Putamen (tissue), 1 donor: ENCODE results near the gene NT5C3B.
A peak's percentile ranks its signal among the peaks of the same experiment; 100 is the strongest.

Experiments used
- DNase-seq: peaks from one replicate; pipeline ENCODE4 v3.0.0-alpha.2; 2016; ENCODE audit warnings: low spot score

Gene NT5C3B

DNA sequence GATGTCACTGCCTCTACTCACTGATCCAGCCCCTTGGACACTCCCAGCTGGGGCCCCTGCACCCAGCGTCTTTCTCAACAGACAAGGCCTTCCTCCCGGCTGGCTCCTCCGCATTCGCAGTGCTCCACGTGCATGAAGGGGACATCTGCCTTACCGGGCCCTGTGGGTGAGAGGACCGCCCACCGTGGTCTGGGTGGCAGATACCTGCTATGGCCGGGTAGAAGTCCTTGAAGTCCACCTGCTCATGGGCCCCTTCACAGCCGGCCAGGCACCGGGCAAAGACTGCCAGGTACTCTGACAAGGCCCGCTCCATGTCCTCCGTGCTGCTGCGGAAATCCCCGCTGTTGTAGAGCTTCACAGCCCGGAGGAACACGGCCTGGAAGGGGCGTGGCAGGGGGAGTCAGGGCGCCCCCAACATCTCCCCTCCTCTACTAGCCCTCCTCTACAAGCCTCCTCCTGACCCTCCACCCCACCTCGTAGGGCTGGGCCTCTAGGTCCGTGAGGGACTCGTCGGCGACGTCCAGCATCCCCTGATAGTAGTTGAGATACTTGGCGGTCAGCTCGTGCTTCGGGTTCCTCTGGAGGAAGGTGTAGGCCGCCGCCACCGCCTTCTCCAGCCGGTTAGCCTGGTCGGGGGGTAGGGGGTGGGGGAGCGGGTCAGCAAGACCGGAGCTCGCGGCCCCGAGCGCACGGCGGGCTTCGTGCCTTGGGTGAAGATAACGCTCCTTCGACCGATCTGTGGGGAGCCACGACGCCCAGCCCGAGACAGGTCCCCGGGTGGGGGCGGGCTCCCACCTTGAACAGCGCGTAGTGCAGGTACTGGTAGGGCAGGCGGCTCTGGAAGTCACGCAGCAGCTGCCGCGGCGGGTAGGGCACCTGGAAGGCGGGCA is 25.1 kb downstream of the NT5C3B start:
- no peak for DNase-seq

DNA sequence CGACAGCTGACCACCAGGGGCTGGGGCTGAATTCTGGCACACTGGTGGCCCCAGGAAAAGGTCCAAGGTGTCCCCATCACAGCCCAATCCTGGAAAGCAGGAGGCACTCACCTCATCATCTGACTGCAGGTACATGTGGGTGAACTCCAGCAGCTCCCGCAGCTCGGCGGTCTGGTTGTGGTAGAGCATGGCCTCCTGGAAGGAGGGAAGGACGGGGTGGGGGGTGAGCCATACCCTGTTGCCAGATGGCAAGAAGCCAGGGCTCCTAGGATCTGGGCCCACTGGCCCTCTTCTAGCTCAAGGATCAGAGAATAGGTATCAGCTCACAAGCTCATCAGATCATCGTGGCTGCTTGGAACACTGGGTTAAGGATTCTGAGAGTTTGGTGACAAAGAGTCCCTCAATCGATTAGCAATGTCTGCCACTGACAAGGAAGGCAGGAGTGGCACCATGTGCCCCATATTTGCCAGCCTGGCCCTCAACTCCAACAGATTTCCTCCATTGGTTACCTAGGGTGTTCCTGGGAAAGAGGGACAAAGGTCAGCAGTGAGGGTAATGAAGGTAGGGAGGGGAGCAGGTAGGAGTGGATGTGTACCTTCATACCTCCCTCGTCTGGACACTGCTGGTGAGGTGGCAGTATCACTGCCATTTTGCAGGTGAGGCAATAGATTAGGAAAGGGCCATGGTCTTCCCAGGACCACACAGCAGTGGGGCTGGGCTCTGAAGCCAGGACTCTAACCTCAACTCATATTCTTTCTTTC is 29.2 kb downstream of the NT5C3B start:
- DNase-seq = no peak

DNA sequence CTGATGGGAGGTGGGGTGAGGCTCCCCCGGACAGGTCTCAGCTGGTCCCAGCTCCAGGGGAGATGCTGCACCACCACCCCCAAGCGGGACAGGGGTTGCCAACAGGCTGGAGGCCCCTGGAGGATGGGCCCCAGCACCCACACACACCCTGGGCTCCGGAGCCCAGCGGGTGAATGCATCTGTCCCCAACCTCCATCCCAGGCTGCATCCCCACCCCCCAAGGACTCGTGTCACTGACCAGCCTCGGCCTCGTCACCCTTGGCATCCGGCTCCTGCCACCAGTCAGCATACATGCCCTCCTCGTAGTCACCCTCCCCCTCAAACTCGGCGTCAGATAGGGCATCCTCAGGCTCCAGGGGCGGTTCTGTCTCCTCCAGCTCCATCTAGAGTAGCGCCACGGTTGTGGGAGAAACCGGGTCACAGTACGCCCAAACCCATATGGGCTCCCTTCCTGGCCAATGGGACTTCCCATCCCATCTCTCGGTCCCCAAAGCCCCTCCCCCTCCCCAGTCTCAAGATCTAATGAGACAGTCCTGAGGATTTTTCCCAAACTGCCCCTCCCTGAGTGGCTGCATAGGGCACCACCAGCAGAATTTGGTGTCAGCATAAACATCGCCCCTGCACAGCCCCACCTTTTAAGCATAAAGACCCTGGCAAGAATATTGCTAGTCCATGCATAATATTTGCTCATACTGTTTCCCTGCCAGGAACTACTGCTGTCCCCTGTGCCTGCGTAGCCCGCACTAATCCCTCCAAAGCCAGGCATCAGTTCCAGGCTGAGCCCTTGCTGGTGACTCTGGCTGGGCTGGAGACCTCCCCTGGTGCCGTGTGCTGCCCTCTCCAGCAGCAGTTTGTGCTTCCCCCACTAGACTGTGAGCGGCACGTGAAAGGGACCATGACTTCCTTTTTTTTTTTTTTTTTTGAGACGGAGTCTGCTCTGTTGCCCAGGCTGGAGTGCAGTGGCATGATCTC is 32.7 kb downstream of the NT5C3B start:
- no peak for DNase-seq

DNA sequence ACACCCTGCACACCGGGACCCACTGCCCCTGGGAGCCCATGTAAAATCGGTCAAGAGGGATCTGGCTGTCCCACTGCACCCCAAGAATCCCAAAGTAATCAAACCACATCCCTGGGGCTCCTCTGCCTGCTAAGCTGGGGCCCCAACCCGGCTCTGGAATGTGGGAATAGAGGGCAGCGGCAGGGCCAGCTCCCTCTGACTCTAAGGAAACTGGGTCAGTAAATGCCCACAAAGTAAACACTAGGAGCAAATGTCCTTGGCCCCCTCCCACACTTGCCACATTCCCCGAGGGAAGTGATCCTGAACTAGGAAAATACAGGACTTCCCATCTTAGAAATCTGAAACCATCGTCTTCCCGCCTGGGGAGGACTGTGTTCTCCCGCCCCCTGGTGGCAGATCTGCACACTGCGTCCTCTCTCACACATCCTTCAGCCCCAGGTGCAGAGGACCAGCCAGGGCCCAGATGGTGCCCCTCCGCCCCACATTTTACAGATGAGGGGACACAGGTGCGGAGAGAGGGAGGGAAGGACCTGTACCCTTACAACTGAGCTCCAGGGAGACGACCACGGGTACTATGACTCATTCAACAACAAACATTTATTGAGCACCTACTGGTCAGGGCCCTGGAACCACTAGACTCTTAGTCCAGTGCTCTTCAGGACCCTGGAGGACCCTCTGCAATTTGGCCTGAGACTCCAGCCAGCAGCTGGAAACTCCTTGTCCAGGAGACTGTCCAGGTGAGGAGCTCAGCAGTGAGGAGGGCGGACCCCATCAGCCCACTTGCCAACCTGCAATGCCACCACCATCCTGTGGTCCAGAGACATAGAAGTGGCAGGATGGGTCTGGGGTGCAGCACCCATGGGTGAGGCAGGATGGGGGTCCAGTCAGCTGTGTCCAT is 34.4 kb downstream of the NT5C3B start:
- DNase-seq = peak; percentile 61

DNA sequence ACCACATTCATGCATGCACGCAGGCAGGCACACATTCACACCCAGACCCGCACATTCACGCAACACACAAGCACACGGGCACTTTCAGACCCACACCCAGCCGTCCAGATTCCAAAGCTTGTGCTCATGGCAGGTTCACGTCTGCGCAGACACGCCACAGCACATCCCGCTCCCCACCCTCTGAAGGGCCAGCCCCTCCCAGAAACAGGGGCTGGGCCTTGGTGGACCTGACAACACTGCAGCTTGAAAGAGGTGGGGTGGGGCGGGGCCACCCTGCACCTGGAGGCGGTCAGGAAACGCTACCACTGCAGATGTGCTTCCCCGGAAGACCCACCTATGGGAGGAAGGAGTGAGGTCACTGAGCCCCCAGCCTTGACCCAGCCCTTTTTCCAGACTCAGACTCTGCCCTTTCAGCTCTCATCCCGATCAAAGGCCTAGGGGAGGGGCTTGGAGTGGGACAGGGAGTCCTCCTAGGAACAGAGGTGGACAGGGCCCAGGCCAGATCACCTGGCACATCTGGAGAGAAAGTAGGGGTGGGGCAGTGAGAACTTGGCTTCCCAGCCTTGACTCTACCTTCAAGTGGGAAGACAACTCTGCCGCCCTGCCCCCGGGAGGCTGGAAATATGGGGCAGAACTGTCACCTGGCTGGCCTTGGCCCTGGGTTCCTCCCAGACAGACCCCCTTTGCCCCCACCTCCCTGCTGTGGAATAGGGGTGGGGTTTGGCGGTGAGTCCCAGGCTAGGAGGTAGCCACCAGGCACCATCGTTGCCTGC is 35.2 kb downstream of the NT5C3B start:
- no peak for DNase-seq

DNA sequence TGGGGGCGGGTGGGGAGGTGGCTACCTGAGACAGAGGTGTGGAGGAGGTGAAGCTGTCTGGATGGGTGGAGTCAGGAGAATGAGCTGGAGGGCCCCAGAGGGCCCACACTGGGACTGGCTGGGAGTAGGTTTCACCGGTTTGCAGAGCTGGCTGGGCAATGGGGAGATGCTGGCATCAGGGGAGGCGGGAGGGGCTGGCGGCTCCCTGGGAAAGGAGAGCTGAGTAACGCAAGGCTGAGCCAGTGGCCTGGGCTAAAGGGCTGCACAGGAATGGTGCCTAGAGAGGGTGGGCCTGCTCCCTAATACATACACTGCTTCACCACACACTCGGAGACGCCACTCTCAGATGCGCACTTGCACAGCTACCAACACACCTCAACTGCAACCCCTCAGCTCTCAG is 36.7 kb downstream of the NT5C3B start:
- DNase-seq = no peak

DNA sequence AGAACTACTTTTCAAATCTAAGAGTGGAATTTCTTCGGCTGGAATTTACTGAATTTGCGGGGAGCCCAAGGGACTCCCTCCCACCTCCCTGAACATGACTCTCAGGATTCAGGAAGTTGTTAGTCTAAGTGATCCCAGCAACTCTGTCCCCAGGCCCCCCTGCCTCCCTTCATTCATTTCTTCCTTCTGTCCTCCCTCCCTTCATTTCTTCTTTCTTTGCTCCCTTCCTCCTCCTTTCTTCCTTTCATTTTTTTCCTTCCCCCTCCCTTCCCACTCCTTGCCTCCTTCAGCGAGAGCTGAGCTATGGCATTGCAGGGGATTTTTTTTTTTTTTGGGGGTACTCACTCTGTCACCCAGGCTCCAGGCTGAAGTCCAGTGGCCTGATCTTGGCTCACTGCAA is 38.7 kb downstream of the NT5C3B start:
- no peak for DNase-seq

DNA sequence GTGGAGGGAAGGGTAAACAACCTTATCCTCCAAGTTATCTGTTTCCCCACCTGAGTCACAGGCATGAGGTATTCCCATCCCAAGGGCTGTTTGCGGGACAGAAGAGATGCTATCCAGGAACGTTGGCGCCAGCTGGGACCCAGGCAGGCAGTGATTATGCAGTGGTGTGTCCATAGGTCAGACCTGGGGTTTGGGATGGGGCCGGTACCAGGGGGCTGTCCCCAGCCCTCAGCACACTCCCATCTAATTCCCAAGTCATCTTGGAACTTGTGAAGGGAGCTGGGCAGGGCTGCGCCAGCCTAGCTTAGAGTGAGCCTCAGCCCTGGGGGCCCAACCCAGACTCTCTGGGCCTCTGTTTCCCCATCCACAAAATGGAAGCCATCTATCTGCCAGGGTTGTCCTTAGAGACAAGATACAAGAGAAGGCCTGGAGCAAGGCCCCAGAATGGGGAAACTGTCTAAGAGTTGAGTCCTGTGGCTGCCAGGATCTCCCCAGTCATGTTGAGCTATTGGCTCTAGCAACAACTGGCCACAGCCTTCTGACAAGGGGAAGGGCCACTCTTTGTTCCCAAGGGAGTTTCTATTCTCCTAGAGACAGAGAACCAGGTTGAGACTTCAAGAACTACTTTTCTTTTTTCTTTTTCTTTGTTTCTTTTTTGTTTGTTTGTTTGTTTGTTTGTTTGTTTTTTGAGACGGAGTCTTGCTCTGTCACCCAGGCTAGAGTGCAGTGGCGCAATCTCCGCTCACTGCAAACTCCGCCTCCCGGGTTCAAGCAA is 39.7 kb downstream of the NT5C3B start:
- DNase-seq = no peak

DNA sequence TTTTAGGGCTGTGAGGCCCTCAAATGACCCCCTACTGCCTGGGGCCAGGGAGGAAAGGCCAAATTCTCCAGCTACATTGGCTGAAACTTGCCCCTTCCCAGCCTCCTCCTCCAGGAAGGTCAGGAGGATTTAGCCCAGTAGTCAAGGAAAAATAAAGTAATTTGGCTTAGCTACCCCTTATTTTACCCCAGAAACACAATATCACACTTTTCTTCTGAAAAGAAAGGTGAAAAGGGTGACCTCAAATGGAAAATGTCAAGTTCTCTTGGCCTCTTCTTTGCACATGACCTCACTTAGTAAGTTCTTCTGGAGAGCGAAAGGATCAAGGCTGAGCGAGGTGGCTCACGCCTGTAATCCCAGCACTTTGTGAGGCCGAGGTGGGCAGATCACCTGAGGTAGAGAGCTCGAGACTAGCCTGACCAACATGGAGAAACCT is 41.5 kb downstream of the NT5C3B start:
- DNase-seq = no peak

DNA sequence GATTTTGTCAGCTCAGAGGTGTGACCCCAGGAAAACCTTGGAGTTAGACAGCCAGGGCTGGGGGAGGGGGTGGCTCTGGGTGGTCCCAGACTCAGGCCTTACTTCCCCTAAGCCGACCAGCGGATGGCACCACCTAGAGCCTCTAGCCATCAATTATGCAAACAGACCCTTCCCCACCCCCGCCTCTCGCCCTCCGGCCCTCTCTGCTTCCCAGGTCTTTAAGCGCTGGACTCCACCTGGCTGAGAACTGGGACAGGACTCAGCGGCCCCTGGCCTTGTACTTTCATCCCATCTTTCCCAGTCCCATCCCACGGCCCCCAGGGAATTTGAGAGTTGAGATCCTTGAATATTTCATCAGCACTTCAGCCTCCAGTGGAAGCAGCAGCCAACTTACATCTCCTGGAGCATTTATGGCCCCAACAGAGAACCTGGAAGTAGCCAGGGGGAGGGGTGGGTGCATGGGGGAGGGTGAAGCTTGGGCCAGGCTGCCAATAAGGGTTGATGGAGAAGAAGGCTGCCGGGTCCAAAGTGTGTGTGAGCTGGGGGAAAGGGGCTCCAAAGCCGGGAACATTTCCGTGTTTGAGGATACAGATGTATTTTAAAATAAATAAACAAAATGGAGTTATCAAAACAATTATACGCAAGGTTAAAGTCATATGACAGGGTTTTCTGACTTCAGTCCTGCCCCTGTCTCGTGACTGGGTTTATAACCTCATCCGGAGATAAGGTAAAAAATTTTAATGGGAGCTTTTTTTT is 42.1 kb downstream of the NT5C3B start:
- no peak for DNase-seq

DNA sequence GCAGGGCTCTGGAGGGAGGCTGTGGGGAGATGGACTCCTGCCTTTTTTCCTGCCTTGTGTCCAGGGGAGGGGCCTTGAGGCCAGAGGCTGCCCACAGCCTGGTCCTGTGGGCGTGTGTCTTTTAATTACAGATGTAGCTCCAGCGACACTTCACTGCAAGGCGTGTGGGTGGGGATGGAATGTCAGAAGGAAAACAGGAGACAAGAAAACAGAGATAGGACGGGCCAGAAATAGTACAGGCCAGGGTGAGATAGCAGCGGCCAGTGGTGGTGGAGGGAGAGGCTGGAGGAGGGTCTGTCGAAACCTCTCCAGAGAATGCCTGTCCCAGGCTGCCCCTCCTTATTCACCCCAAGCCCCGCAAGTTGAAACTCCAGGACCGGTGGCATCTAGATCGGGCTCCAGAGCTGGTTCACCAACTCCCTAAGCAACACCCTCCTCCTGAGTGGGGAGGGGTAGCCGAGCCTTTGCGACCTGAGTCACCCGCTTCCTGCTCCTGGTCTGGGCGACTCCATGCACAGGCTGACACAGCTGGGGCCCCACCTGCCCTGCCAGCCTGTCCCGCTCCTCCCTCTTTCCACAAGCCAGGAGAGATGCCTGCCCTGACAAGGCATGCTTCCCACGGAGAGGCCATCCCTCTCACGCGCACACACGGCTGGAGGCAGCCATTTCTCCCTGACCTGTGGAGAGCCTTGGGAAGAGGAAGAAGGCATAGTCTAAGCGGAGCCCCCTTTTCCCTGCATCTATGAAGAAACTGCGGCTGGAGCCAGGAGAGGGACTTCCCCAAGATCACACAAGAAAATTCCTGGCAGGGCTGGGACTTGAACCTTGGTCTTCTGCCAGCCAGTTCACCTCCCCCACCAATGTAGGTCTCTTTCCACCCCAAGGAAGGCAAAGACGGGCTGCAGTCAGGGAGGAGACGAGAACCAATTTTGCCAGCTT is 42.9 kb downstream of the NT5C3B start:
- DNase-seq = no peak

DNA sequence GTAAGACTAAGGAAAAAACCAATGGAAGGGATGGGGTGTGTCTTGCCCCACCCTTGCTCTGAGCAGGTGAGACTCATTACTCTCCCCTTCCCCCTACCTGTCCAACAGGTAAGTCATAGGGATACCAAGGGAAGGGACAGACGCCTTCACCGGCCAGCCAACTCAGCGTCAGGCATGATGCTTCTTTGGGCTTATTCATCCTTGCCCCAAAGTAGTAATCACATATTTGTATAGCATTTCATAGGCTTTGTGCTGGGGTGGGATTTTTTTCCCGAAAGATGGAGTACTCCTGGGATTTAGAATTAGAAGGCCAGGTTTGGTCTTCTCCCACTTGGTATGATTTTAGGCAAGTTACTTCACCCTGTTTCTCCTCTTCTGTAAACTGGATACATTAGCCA is 49.0 kb downstream of the NT5C3B start:
- no peak for DNase-seq

DNA sequence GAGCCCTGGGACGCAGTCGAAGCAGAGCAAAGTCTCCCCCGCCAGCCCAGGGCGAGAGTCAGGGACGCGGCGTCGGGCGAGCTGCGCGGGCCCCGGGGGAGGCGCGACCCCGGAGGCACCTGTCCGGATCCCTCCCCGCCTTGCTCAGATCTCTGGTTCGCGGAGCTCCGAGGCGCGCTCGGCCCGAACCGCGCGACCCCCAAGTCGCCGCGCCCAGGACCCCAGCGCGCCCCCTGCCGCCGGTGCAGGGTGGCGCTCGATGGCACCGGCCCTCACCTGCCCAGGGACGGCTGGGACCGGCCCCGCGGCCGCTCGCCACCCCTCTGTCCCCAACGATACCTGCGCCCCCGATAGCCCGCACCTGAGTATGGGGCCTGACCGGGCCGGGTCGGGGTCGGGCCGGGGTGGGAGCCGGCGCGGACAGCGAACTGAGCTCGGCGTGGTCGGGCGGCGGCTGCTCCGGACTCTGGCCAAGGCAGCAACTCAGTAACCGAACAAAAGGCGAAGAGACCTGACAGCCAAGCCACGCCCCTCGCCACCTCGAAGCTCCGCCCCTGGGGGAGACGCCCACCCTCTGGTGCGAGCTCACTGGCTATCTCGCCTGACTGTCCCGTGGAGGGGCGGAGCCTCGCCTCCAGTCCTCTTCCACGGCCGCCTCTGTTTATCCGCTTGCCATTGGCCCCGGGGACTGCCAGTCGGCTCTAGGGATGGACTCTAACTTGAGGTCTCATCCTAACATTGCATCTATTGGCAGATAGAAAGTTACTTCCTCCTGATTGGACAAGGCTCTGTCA is 49.6 kb downstream of the NT5C3B start, which contains the start of gene JUP:
JUP (minus strand) TSS at position 485 of the 794 bp plus-strand sequence. CDS start 14,857 bp downstream, outside the sequence.
- peak; percentile 99 for DNase-seq

DNA sequence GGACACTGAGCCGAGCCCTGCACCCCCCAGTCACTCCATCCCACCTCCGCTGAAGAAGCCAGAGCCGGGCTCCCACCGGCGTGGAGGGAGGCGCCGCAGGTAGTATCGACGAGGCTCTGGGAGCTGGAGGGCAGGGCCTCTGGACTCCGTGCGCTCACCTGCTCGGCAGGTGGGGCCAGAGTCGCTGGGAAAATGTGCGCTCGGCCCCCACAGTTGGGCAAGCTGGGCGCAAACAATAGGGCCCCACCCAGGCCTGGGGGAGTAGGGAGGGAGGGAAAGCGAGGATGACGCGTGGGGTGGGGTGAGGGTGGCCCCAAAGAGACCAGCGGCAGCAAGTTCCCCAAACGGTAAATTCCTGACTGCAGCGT is 50.2 kb downstream of the NT5C3B start:
- DNase-seq = no peak

DNA sequence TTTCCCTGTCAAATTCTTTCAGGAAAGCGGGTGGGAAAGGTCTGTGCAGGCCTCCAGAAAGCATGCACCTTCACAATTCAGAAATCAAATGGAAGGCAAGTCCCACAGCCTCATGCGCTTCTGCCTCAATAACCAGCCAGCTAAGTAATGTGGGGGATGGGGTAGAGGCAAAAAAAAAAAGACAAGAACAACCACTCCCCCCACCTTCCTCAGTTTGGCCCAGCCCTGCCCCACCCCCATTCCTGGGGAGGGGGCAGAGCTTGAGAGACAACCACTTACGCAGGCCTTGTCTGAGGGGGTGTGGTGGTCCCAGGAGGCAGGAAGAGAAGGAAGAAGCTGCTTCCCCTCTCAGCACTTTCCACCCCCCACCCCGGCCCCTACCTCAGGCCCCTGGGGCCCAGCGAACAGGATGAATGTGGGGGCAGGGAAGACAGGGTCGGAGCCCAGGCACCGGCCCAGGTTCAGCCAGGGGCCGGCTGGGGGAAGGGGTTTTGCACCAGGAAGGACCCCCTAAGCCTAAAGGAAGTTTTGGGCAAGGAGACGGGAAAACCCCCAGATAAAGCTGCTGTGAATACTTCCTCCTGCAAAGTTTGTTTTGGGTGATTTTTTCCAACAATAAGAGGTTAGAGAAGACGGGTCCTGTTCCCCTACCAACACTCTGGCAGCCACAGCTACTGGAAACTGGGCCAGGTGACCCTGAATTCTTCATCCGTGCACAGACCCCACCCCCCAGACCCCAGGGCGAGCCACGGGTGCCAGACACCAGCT is 50.8 kb downstream of the NT5C3B start:
- DNase-seq = no peak

DNA sequence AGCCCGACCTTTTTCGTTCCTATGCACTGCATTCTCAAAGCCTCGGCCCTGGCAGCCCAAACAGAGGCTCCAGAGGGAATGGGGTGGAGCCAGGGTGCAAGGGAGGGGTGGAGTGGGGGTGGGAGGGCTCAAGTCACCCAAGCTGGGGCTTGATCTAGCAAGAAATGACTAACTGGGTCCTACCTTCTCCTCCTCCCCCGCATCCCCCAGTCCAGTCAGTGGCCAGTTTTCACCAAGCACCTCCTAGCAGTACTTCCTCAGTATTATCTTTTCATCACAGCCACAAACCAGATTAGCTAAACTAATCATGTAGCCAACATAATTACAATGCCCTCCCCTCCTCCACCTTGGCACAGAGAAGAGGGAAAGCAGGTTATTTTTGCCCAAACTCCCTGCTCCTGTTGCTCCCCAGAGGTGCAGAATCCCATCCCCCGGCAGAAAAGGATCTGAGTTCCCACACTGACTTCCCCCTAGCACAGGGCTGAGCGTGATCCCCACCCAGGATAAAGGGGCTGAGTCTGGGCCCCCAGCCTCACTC is 51.8 kb downstream of the NT5C3B start:
- no peak for DNase-seq
